GM21423 (cell line): ENCODE measurements around the gene HOGA1.
"Not testable (repeated sequence)": the region's sequence is repeated elsewhere in the genome, so short reads cannot be mapped to it uniquely, and the experiment has no call there.

Source experiments
- ATAC-seq: cut with Tn5 transposase; IDR thresholded peaks from one replicate; pipeline ENCODE4 v1.9.1; 2021; ENCODE audit warnings: mild to moderate bottlenecking, moderate library complexity; ENCODE audit not compliant: unreplicated experiment

The HOGA1 gene

GRCh38 chr10:97554336-97554735 lies 29.9 kb upstream of the HOGA1 start:
- not testable (repeated sequence) for ATAC-seq

GRCh38 chr10:97555541-97555940 lies 28.6 kb upstream of the HOGA1 start:
- ATAC-seq: not testable (repeated sequence)

- ATAC-seq: not testable (repeated sequence)
These were observed 23.3 kb upstream of the HOGA1 start for GRCh38 chr10:97560731-97561381.

- ATAC-seq: not testable (repeated sequence)
These were observed 22.7 kb upstream of the HOGA1 start for GRCh38 chr10:97561386-97562077.

GRCh38 chr10:97562329-97562728 lies 21.9 kb upstream of the HOGA1 start:
- ATAC-seq: not testable (repeated sequence)

- no peak for ATAC-seq
These were observed 20.9 kb upstream of the HOGA1 start for GRCh38 chr10:97563337-97563736.

GRCh38 chr10:97564776-97565175 lies 19.4 kb upstream of the HOGA1 start:
- ATAC-seq: no peak

GRCh38 chr10:97566336-97566996 lies 17.7 kb upstream of the HOGA1 start:
- no peak for ATAC-seq

- no peak for ATAC-seq
These were observed 16.3 kb upstream of the HOGA1 start for GRCh38 chr10:97567891-97568290.

GRCh38 chr10:97570146-97570788 lies 13.9 kb upstream of the HOGA1 start:
- ATAC-seq: no peak

- ATAC-seq: no peak
These were observed 13.3 kb upstream of the HOGA1 start for GRCh38 chr10:97570789-97571471.

GRCh38 chr10:97571622-97572021 lies 12.6 kb upstream of the HOGA1 start:
- ATAC-seq: no peak

GRCh38 chr10:97572214-97572989 lies 11.8 kb upstream of the HOGA1 start, which contains the start of gene ANKRD2:
Gene ANKRD2, plus strand, starts transcription at chr10:97572779. Its CDS starts 10 bp downstream, at chr10:97572789.
- ATAC-seq: no peak

GRCh38 chr10:97573021-97573420 lies 11.2 kb upstream of the HOGA1 start:
- no peak for ATAC-seq

- ATAC-seq: no peak
These were observed 10.5 kb upstream of the HOGA1 start for GRCh38 chr10:97573672-97574071.

GRCh38 chr10:97574374-97575126 lies 9.6 kb upstream of the HOGA1 start:
- ATAC-seq: no peak

- no peak for ATAC-seq
These were observed 9.0 kb upstream of the HOGA1 start for GRCh38 chr10:97575127-97575668.

GRCh38 chr10:97576487-97576886 lies 7.7 kb upstream of the HOGA1 start:
- not testable (repeated sequence) for ATAC-seq

GRCh38 chr10:97577701-97578100 lies 6.5 kb upstream of the HOGA1 start:
- no peak for ATAC-seq
